GM18517 (cell line): Measurements from ENCODE around the gene SFMBT2.
"Not testable (repeated sequence)": the region's sequence is repeated elsewhere in the genome, so short reads cannot be mapped to it uniquely, and the experiment has no call there.

Experiments
- ATAC-seq: cut with Tn5 transposase; IDR thresholded peaks from one replicate; pipeline ENCODE4 v1.9.1; 2021; ENCODE audit warnings: mild to moderate bottlenecking, moderate library complexity; ENCODE audit not compliant: unreplicated experiment

SFMBT2 gene

GRCh38 chr10:7302392-7302906 is 108.4 kb downstream of the SFMBT2 start:
- no peak for ATAC-seq

- ATAC-seq = no peak
These were observed 109.6 kb downstream of the SFMBT2 start for GRCh38 chr10:7301006-7301778.

- no peak for ATAC-seq
These were observed 110.4 kb downstream of the SFMBT2 start for GRCh38 chr10:7300384-7300971.

GRCh38 chr10:7299601-7300325 is 111.1 kb downstream of the SFMBT2 start:
- ATAC-seq = not testable (repeated sequence)

GRCh38 chr10:7298495-7298894 is 112.3 kb downstream of the SFMBT2 start:
- ATAC-seq = no peak

GRCh38 chr10:7297094-7297493 is 113.7 kb downstream of the SFMBT2 start:
- ATAC-seq = no peak

GRCh38 chr10:7296648-7297047 is 114.2 kb downstream of the SFMBT2 start:
- ATAC-seq = no peak

GRCh38 chr10:7296076-7296475 is 114.8 kb downstream of the SFMBT2 start:
- no peak for ATAC-seq

- no peak for ATAC-seq
These were observed 117.4 kb downstream of the SFMBT2 start for GRCh38 chr10:7293378-7293920.

GRCh38 chr10:7291487-7292270 is 119.2 kb downstream of the SFMBT2 start:
- ATAC-seq = no peak

- no peak for ATAC-seq
These were observed 122.7 kb downstream of the SFMBT2 start for GRCh38 chr10:7288060-7288690.

- ATAC-seq = no peak
These were observed 123.5 kb downstream of the SFMBT2 start for GRCh38 chr10:7287377-7287776.

GRCh38 chr10:7285522-7286322 is 125.1 kb downstream of the SFMBT2 start:
- no peak for ATAC-seq

GRCh38 chr10:7283246-7283645 is 127.6 kb downstream of the SFMBT2 start:
- no peak for ATAC-seq

- no peak for ATAC-seq
These were observed 128.4 kb downstream of the SFMBT2 start for GRCh38 chr10:7282457-7282856.

GRCh38 chr10:7281429-7281828 is 129.4 kb downstream of the SFMBT2 start:
- ATAC-seq = no peak

GRCh38 chr10:7279303-7279702 is 131.5 kb downstream of the SFMBT2 start:
- no peak for ATAC-seq

GRCh38 chr10:7277867-7278266 is 133.0 kb downstream of the SFMBT2 start:
- ATAC-seq = no peak

GRCh38 chr10:7277432-7277831 is 133.4 kb downstream of the SFMBT2 start:
- ATAC-seq = no peak
